GM19238 (cell line): ENCODE results near the gene SCARB2.

Experiments used
- DNase-seq: peaks from one replicate; pipeline ENCODE4 v3.0.0; 2011; ENCODE audit warnings: low spot score; ENCODE audit not compliant: insufficient read length

The SCARB2 gene

DNA sequence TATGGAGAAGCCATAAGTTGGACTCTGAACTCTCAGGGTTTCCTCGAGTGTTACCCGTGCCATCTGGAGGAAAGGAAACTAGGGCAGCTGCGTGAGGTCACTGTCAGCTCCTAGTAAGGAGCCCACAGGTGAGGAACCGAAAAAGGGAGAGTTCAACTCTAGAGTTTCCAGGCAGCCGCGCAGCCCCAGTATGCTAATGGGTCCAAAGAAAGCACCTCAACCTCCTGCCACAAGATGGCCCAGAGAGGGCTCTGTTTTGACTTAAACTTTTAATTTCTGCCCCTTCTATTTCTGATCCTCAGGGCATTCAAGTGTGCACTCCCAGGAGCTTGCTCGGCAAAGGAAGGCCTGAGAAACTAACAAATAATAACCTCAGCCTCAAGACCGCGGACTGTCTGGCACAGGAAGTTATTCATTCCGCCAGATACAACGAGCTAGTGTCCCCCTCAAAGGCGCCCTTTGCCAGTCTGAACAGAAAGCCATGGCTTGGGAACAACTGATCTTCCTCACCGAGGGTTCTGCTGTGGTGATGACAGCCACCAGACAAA is 13.9 kb downstream of the SCARB2 start:
- DNase-seq = no peak

DNA sequence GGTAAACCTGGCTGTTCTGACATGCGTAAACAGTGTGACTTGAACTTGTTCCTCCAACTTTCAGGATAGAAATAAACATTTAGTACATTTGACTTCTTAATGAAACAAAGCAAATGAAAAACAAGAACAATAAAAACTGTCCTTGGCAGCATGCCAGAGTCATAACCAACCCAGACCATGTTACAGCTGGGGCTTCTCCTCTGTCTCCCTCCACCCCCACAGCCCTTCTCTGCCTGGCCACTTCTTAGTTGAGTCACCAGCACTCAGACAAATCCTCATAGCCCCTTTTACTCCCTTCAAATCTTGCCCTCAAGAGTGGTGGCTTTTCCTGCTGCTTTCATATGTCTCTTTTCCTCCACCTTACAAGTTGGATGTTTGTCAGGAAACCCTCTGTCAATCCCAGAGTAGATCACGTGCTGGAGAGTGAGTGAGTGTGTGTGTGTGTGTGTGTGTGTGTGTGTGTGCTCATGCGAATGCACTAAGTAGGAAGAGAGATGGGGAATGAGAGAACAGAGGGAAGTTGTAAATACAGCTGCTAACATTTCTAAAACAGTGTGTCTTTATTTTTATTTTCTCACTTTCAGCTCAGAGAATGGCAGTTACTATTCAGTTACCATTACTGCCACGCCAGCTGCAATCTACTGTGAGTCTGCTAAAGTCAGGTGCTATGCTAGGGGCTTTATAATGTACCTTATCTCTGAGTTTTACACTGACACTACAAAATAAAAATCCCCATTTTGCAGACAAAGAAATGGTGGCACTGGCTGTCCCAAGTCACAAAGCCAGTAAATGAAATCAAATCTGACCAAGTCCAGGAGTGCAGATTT is 15.0 kb downstream of the SCARB2 start:
- no peak for DNase-seq

DNA sequence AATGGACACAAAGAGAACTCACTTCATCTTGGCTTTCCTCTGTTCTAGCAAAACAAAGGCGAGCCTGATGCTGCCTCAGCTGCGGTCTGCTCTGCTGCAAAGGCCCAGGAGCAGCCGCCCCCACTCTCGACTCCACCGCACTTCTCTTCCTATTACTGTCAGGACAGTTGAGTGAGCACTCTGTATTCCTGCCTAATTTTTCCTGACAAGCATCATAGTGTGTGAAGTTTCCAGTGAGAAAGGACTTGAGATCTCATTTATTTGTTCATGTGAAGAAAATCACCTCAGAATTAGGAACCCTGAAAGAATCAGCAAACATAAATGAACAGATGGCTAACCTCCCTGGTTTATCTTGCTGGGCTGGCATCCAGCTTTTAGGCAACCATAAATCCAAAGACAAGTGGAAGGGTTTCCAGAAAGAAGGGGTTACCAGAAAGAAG is 15.6 kb downstream of the SCARB2 start:
- no peak for DNase-seq

DNA sequence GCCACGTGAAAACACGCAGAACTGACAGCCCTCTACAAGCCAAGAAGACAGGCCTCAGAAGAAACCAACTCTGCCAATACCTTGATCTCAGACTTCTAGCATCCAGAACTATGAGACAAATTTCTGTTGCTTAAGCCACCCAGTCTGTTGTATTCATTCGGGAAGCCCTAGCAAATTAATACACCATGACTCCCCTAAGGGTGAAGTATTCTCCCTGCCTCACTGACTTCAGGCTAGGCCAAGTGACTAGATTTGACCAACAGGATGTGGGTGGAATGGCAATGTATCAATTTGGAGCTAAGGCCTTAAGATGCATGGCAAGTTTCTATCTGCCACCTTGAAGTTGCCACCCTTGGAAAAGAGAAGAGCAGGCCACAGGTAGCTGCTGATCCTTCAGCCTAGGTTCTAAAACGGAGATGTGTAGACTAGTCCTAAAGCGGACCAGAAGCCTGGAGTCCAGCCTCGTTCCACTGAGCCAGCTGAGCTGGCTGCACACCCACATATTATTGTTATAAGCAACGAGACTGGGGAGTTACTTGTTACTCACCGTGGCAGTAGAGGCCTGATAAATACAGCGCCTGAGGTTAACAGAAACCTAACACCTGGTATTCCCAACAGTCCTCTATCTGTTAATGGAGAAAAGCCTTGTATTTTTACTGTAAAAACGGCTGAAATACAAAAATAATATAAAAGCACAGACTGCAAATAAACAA is 16.4 kb downstream of the SCARB2 start:
- no peak for DNase-seq

DNA sequence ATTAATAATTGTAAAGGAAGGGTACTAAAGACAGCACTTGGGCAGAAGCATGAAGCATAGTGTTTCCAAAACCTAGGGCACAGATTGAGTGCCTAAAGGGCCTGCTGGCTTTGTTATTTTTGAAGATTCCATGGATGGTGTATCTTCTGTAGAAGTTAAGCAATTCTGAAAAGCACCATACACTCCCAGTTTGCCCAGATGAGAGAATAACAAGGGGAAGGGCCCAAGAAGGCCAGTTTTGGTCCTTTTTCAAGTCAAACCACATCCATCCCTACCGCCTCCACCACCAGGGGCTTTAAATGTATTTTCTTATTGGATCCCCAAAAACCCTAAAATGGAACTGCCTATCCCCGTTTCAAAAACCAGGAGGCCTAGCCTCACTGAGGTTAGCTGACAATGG is 17.2 kb downstream of the SCARB2 start:
- no peak for DNase-seq

DNA sequence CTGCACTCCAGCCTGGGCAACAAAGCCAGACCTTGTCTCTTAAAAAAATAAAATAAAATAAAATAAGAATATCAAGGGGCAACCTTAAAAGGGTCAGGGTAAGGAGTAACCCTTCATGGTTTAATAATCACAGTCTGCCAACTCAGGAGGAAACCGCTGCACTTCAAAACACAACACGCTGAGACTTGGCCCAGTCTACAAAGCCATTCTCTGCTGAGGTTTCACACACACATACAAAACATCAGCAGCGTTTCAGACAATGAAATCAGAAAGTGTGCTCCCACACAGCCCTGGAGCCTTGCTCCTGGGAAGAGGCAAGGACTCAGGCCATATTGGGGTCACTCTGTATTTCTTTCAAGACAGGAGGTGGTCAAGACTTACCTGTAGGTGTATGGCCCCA is 18.3 kb downstream of the SCARB2 start:
- DNase-seq = no peak

DNA sequence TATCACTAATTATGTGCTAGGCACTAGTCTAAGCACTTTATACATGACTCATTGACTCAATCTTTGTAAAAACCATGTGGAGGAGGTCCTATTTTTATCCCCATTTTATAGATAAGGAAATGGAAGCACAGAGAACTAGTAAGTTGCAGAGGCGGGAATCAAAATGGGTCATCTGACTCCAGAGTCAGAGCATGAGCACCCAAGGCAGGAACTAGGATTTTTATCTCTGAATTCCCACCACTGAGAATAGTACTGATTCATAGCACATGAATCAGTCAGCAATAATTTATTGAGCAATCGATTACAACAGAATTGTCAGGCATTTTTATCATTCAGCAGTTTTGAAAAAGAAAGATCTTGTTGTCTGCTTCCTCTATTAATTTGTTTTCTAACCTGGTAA is 19.3 kb downstream of the SCARB2 start:
- no peak for DNase-seq

DNA sequence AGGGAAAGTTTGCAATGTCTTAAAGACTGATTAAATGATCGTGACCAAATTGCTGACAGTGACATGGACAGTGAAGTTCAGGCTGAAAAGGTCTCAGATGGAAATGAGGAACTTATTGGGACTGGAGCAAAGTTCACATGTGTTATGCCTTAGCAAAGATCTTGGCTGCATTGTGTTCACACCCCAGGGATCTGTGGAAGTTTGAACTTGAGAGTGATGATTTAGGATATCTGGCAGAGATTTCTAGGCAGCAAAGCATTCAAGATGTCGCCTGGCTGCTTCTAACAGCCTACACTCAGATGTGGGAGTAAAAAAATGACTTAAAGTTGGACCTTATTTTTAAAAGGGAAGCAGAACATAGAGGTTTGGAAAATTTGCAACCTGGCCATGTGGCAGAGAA is 21.4 kb downstream of the SCARB2 start:
- no peak for DNase-seq

DNA sequence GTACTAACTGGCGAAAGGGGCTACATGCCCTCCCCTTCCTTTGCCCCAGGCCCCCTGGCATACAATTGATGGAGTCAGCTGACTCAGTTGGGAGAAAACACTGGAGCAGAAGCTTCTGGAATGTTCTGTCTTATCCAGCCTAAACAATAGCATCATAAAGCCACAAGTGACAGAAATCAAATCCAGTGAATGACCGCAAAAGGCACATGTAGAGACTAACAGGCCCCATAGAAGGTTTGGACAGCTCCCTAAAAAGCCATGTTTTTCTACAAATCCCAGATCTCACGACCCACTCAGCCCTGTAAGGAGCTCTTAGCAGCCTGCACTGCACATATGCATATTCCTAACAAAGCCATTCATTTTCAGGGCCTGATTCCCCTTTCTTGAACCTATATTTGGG is 25.1 kb downstream of the SCARB2 start:
- DNase-seq = no peak

DNA sequence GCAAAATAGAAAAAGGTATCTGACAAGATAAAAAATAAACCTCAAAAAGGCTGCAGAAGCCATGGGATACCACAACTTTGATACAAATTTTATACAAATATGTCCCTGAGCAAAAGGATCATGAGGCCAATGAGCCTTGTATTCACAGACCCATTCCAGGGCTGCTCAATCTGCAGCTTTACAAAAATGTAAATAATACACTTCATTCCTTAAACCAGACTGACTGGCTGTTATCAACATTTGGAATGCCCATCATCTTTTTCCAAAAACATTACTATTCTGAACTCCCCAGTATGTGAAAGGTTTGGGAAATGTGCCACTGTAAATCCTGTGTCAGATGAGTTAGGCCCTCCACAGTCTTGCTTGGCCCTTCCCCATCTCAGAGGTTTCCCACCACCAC is 25.5 kb downstream of the SCARB2 start:
- DNase-seq = no peak

DNA sequence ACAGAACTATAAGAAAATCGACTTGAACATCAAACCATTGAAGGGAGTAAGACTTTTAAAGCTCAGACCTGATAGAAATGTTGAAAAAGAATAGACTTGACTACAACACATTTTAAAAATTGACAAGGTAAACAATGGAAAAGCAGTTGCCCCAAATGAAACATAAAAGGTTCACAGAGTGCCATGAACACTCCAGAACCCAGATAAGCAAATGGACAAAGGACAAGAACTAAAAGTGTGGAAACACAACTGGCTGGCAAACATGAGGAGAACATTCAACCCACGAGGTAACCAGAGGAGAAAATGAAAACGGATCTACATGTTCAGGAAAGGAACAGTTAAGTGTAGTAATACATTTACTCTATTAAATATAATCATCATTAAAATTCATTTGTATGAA is 26.5 kb downstream of the SCARB2 start:
- DNase-seq = no peak

DNA sequence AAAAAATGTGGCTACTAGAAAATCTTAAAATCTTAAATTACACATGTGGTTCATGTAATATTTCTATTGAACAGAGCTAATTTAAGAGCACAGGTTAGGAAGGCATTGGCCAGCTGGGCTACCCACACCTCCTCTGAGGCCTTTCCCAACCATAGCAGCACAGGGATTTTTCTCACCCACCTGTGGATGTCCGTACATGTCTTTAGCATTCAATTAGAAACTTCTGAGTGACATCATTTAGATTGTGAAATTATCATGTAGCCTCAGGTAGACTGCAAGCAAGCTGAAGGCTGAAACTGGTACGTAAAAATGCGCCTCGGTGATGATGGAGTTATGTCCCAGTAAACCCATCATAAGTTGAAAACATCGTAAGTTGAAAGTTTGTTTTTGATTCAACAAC is 31.2 kb downstream of the SCARB2 start:
- no peak for DNase-seq

DNA sequence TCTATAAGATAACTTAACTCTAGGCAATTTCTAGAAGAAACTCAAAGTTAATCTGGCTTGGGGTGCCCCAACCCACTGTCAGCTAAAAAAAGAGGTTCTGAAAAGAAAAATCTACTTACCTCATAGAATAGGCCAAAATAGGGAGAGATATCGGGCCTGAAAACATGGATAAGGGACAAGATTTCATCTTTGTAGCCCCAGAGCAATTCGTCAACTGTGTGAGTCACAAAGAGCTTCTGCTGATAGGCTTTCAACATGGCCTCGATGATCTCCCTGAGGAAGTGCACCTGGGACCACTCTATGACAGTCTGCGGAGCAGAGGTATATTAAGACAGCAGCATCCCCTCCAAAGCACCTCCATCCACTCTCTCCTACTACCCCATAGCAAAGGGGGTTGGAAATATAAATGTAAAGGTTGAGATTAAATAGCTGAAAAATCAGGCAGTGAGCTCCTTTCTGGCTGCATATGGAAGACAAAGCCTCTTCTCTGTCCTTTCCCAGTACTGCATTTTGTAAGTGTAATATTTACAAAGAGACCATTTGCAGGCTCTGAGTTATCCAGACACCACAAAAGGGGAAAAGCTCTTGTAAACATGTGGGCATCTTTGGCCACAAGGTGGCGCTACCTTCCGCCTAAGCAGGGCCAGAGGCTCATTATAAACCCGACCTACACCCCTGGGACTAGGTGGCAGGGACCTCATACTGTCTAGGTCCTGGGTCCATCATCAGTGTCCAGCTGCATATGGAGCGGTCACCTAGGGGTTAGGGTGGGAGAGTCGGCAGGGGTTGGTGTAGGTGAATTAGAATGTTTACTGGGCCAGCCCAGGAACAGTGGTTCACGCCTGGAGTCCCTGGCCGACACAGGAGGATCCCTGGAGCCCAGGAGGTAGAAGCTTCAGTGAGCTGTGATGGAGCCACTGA is 34.0 kb downstream of the SCARB2 start:
- peak; percentile 63 for DNase-seq

DNA sequence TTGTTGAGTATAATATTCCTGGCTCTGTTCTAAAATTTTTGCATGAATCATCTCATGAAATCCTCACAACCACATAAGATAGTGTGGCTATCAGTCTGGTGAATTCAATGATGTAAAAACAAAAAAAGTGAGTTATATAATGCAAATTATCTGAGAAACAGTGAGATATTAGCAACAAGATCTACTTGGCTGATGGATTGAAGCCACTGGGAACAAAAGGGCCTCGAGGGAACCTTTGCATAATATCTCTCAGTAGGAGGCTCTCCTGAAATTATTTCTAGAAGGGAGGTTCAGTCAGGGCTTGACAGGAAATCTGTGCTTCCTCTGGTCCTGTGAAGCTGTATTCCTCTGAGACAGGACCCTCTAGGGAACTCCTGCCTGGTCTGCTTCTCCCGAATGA is 35.3 kb downstream of the SCARB2 start:
- no peak for DNase-seq

DNA sequence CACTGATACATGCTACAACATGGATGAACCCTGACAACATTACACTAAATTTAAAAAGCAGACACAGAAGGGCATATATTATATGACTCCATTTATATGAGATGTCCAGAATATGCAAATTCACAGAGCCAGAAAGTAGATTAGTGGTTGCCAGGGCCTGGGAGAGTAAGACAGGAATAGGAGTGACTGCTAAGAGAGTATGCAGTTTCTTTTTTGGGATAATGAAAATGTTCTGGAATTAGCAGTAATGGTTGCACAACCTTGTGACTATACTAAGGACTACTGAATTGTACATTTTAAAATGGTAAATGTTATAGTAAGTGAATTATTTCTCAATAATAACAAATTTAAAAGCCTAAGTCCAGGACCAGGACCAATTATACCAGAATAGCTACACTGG is 35.9 kb downstream of the SCARB2 start:
- no peak for DNase-seq

DNA sequence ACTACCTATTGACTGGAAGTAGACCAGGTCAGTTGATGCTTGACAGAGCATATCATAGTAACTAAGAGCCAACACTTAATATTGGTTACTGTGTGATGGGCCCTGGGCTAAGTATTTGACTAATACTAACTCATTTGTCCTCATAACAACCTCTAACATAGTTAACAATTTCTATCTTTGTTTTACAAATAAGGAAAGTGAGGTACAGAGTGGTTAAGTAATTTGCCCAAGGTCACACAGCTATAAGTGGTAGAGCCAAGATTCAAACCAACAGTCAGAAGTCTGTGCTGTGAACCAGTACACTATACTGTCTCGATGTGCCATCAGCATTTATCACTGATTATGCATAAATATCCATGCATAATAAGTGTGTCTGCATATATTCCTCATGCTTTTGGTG is 38.3 kb downstream of the SCARB2 start:
- no peak for DNase-seq

DNA sequence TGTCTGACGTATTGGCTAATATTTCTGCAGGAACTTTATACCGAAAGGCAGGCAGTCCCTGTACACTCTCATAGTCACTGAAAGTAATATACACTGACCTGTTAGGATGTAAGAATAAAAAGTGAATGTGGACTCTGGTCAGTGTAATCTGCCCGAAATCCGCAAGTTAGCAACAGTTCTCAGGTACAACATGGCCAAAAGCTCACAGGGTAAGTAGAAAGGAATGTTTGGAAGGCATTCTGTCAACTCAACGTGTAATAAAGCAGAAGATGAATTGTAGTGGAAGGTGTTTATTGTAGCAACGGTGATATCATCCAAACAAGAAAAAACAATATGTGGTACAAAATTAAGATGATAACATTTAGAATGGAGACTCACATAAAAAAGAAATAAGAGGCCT is 39.4 kb downstream of the SCARB2 start:
- no peak for DNase-seq

DNA sequence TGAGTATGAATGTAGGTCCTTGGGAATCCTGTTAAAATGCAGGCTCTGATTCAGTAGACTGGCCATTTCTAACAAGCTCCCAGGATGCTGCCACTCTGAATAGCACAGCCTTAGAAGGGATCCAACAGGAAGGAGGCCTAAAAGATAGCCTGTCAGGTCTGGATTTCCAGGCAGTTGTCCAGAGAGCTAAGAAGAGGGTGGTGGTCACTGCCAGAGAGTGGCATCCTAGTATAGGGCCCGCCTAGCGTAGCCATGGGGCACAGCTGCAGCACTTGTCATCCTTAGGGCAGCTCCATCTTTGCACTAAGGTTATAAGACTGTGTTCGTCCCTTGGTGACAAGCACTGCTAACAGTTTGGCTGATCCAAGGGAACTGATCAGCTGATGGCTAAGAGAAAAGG is 44.9 kb downstream of the SCARB2 start:
- no peak for DNase-seq

DNA sequence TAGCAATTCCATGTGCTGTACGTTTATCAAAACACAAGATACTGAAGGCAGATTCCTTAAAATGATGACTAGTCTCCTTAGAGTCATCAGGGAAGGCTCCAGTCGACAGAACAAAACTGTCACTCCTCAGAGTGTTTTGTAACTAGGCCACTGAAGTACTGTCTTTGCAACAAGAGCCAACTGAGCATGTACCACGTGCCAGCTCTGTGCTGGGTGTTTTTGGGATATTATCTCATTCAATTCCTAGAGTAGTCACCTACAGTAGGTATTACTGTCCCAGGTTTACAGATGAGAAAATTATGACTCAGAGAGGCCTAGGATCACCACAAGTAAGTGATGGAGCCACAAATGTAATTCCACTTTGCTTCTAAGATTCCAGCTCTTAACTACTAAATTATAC is 47.1 kb downstream of the SCARB2 start:
- DNase-seq = no peak

DNA sequence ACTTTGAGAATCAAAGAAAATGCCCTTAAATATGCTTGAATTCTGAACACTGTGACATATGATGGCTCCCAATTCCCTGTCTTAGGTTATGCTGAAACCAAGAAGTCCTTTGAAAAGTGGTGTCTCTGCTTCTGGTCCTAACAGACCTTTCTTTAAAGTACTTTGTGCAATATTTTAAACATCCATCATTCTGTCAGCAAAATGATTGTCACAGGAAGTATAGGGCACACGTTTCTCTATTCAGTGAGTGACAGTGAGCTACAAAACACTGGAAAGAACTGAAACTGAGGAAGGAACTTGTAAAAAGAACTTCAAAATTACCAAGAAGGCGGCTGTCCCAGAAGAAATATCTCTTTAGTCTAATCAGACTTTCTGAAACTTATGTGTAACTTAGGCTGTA is 53.3 kb downstream of the SCARB2 start:
- no peak for DNase-seq

DNA sequence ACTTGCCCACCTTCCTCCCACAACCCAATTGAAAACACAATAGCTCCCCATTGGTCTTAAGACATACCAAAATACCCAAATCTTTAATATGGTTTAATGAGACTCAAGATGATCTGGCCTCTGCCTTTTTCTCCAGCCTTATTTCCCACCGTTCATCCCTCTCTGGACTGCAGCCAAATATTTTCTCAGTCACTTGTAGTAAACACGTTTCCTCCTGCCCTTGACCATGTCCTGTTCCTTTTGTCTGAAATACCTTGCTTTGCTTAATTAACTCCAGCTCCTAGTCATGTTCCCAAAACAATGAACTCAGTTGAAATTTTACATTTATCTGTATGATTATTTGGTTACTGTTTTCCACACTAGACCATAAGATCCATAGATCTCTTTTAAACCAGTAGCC is 57.0 kb downstream of the SCARB2 start:
- no peak for DNase-seq

DNA sequence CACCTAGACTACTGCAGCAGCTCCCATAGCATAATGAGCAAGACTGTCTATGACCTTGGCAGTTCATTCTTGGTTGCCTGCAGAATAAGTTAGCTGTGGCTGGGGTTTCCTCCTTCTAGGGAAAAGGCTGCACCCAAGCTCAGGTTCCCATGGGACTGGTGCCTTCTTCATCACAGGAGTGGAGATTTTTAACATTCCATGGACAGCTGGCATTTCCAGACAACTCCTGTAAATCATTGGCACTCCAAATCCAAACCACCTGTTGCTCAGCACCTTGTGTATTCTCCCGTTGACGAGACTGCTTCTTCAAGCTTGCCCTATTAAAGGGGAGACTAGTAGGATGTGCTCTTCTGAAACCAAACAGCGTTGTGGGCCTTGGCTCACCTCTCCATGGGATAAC is 57.6 kb downstream of the SCARB2 start:
- DNase-seq = no peak
